ENCODE data around the gene ARHGAP25.
A peak's percentile ranks its signal among the peaks of the same experiment; 100 is the strongest.

DNA sequence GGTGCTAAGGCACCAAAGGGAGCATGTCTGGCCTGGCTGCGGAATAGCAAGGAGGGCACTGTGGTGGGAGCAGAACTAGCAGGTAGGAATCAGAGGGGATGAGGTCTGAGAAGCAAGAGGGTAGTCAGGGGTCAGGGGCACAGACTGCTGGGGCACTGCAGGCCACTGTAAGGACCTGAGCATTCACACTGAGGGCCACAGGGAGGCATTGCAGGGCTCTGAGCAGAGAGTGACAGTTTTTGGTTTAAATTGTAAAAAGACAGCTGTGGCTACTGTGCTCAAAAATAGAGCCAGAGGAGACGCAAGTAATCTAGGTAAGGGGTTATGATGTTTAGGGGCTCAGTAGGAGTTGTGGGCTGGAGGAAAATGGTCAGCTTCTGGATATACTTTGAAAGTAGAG is 41.5 kb downstream of the ARHGAP25 start:
- no peak for TF ChIP-seq POLR2A (IDR thresholded peaks at IDR 0.05)
- TF ChIP-seq CTCF (IDR thresholded peaks at IDR 0.05), result peak in 2 of 6 experiments; percentile 10 to 15
